Activated naive CD8-positive, alpha-beta T cell treated with anti-CD3 and anti-CD28 coated beads, Interleukin-2, amount 10 ng/mL, durations not matched to agents 7 days and 5 days (primary cell): ENCODE results near the gene POLD1. TPM values are rescaled to one million over a fixed set of nuclear protein-coding genes. Genes with fewer than 3 reads are reported as not detected.

ENCODE experiments used
- ATAC-seq: fragments of 150-1000 bp; cut with Tn5 transposase; one replicate; pipeline ENCODE4 v1.10.0; 2021; ENCODE audit warnings: low read depth, moderate library complexity
- POLR2A ChIA-PET: fragments of 350-600 bp; sonication (Branson Sonifier 250); formaldehyde crosslinking; loops from one replicate; lab custom pipeline; 2021; ENCODE audit warnings: antibody characterized with exemption; lab: Charles Lee
- DNase-seq: peaks from one replicate; pipeline ENCODE4 v3.0.0; 2021
- H3K27ac Mint-ChIP-seq: one replicate; pipeline ENCODE4 v1.8.0; 2022; ENCODE audit warnings: mild to moderate bottlenecking, mixed read lengths
- H3K27me3 Mint-ChIP-seq: one replicate; pipeline ENCODE4 v1.8.0; 2022; ENCODE audit warnings: mild to moderate bottlenecking, moderate library complexity, mixed read lengths
- H3K36me3 Mint-ChIP-seq: one replicate; pipeline ENCODE4 v1.8.0; 2021; ENCODE audit warnings: mild to moderate bottlenecking, mixed read lengths
- H3K4me1 Mint-ChIP-seq: one replicate; pipeline ENCODE4 v1.8.0; 2021; ENCODE audit warnings: mixed read lengths
- H3K4me3 Mint-ChIP-seq: one replicate; pipeline ENCODE4 v1.8.0; 2022; ENCODE audit warnings: mild to moderate bottlenecking, moderate library complexity, mixed read lengths
- H3K9me3 Mint-ChIP-seq: one replicate; pipeline ENCODE4 v1.8.0; 2021; ENCODE audit warnings: mixed read lengths
- total RNA-seq, 2 experiments: library from RNA; stranded (reverse); gene quantifications; one replicate each; pipeline ENCODE4 v1.2.3, GENCODE V29; 2021

POLD1 gene
- total RNA-seq, 2 experiments from 2014 or later = 131 to 143 TPM

DNA sequence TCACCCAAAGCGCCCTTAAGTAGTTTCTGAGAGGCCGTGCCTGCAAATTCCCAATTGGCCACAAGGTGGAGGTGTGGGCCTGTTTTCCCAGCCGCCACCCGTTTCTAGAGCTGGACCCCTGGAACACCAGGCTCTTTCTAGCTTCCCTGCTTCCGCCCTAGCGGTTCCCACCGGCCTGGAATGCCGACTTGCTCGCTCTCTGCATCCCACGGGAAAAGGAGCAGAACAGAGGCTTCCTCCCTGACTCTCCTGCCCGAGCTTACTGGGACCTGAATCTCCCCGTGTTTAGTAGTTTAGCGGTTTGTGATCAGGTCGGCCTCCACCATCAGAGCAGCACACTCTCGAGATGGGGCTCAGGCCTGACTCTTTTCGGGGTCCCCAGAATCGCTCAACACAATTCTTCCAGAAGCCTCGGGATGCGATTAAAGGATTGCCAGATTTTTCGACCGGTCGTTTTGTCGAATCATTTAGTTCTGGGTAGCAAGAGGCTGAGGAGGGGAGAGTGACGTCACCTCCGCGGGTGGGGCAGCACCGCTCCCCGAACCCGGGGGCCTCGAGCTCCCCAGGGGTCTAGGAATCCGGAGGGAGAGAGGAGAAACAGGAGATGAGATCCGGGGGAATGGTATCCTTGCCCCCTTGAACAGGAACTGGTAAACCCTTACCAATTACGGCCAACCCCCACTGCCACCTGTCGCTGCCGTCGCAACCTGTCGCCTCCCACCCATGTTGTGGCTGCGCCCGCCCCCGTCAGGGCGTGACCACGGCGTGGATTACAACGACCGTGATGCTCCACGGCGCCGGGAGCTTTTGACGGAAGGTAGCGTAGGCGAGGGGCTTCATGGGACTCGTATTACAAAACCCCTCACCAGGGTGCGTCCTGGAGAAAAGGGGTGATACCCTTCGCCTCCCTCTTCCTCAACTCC lies 26.7 kb upstream of the POLD1 start:
- H3K4me1 Mint-ChIP-seq = peaks cover 32% of the 10 kb centered on the region
- H3K9me3 Mint-ChIP-seq = no peaks in the 10 kb centered on the region
- H3K4me3 Mint-ChIP-seq = peak overlapping the region; percentile 93

DNA sequence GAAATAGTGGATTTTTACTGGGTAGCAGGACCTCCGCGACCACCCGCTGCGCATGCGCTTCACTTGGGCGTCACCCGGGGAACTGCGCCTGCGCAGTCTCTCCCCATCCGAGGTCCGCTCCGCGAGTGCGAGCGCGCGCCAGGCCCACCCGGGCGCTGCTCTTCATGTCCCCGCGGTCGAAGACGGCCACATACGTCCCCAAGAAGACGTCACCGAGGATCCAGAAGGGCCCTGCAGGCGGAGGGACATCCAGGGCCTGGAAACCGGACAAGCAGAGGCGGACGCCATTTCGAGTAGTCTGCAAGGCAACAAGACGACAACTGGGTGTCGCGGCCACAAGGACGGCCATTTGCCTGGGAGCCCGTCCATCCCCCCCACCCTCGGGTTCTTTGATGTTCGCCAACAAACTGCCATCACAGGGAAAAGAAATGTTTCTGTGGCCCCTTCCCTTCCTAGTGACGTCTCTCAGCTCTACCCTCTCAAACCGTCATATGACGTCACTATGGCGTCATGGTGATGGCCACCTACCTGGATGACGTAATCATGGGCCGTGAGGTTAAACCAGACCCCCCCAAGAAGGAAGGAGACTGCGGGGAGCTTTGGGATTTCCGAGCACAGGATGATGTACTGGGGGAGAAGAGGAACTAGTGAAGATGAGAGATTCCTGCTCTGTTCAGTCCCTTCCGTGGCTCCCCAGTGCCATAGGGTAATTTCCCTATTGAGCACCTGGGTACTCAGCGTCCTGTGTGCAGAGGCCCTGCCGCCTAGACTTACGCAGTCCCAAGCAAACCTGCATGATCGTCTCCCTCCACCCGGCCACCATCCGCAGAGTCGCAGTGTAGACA lies 25.4 kb upstream of the POLD1 start:
- Mint-ChIP-seq H3K9me3 (no peaks in the 10 kb centered on the region), H3K27me3 (peaks cover 2% of the 10 kb centered on the region), H3K4me3 (peak overlapping the region; percentile 93), H3K4me1 (peaks cover 40% of the 10 kb centered on the region), H3K36me3 (peaks cover 13% of the 10 kb centered on the region), H3K27ac (peak overlapping the region; percentile 98)
- DNase-seq = peak; percentile 88
- POLR2A ChIA-PET = interaction anchor here (0.6 to 1.9 kb wide), 8 partner anchors 9 to 197 kb away, joined by 3 to 13 read pairs (median 6); partner anchors contain the start of genes GARIN5A, JOSD2 and NR1H2
- ATAC-seq = peak; percentile 40

More for the DNA sequence above, 26.7 kb upstream of the POLD1 start:
- POLR2A ChIA-PET = interaction anchor here (0.6 to 2.2 kb wide), 14 partner anchors 8 to 199 kb away, joined by 3 to 19 read pairs (median 6); partner anchors contain the start of genes GARIN5A, JOSD2, KCNC3 and NR1H2
- ATAC-seq (peak; percentile 81), DNase-seq (peak; percentile 87)
- peaks cover 2% of the 10 kb centered on the region for H3K27me3 Mint-ChIP-seq
- peaks cover 13% of the 10 kb centered on the region for H3K36me3 Mint-ChIP-seq
- peak overlapping the region; percentile 98 for H3K27ac Mint-ChIP-seq

DNA sequence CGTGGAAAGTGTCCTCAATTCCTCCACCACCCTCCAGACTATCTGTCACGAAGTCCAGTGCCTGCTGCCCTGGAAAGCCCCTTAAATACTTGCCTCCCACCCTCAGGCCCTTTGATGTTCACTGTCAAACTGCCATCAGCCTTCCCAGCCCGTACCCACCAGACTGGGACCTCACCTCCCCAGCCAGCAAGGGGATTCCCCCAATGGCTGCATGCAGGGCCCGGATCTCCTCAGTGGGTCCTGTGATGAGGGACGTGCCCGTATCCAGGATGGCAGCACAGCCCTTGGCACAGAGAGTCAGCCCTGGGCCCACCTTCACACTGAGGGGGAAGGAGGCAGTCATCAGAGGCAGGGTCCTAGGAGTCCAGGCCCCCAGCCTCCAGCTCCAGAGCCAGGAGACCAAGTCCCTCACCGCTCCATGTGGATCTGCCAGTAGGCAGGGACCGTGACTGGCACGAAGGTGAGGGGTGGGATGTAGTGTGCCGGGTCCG lies 24.8 kb upstream of the POLD1 start:
- H3K4me3 Mint-ChIP-seq = peak overlapping the region; percentile 93
- DNase-seq (no peak), ATAC-seq (no peak)
- H3K27me3 Mint-ChIP-seq = peaks cover 2% of the 10 kb centered on the region
- POLR2A ChIA-PET = interaction anchor here (1.5 kb wide), 1 partner anchor 16 kb away, joined by 4 read pairs; no protein-coding TSS in a partner anchor
- peak overlapping the region; percentile 98 for H3K27ac Mint-ChIP-seq
- H3K4me1 Mint-ChIP-seq = peaks cover 42% of the 10 kb centered on the region
- no peaks in the 10 kb centered on the region for H3K9me3 Mint-ChIP-seq
- H3K36me3 Mint-ChIP-seq = peaks cover 13% of the 10 kb centered on the region

DNA sequence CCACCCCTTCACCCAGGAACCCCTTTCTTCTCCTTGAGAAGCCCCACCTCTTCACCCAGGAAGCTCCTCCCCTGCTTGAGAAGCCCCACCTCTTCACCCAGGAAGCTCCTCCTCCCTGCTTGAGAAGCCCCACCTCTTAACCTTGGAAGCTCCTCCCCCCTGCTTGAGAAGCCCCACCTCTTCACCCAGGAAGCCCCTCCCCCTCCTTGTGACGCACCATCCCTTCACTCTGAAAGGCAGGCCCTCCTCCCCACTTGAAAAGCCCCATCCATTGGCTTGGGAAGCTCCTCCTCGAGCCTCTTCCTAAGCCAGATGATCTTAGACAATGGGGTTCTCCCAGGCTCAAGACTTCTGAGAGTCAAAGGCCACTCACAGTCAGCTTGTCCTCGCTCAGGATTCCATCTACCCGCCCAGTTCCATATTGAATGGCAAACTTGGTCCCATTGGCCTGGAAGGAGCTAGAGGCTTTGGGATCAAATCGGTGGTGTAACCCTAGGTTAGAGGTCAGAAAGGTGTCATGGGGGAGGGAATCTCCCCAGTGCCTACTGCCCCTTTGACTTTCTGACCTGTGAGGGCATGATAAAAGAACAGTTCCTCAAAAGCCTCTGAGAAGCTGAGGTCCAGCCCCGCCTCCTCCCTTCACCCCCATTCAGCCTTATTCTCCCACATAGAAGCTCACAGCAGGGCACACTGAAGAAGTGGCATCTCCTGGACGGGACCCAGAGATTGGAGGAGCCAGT lies 22.7 kb upstream of the POLD1 start:
- H3K36me3 Mint-ChIP-seq = peaks cover 13% of the 10 kb centered on the region
- H3K9me3 Mint-ChIP-seq = no peaks in the 10 kb centered on the region
- ATAC-seq = no peak
- DNase-seq = no peak
- no peak overlapping the region for H3K27ac Mint-ChIP-seq
- H3K4me3 Mint-ChIP-seq = no peak overlapping the region
- POLR2A ChIA-PET = no interaction called here
- peaks cover 2% of the 10 kb centered on the region for H3K27me3 Mint-ChIP-seq
- peaks cover 56% of the 10 kb centered on the region for H3K4me1 Mint-ChIP-seq

DNA sequence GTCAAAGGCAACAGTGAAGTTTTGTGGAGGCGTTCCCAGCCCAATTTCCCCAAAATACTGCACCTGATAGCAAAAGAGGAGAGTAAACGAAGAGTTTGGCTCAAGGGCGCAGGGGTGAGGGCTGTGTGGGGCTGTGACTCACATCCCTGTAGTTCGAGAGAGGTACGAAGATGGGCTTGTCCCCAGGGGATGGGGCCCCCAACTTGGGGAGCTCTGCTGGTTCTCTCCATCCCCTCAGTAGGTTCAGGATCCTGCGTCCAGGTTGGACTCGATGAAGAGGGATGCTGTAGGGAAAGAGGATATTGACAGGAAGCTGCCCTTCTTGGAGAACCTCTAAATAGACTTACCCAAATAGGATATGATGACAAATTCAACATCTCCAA lies 22.1 kb upstream of the POLD1 start:
- ATAC-seq (no peak), DNase-seq (peak; percentile 24)
- H3K36me3 Mint-ChIP-seq = peaks cover 13% of the 10 kb centered on the region
- peak overlapping the region; percentile 41 for H3K27ac Mint-ChIP-seq
- peaks cover under 1% of the 10 kb centered on the region for H3K27me3 Mint-ChIP-seq
- no peaks in the 10 kb centered on the region for H3K9me3 Mint-ChIP-seq
- H3K4me3 Mint-ChIP-seq = no peak overlapping the region
- peaks cover 54% of the 10 kb centered on the region for H3K4me1 Mint-ChIP-seq
- POLR2A ChIA-PET = no interaction called here

DNA sequence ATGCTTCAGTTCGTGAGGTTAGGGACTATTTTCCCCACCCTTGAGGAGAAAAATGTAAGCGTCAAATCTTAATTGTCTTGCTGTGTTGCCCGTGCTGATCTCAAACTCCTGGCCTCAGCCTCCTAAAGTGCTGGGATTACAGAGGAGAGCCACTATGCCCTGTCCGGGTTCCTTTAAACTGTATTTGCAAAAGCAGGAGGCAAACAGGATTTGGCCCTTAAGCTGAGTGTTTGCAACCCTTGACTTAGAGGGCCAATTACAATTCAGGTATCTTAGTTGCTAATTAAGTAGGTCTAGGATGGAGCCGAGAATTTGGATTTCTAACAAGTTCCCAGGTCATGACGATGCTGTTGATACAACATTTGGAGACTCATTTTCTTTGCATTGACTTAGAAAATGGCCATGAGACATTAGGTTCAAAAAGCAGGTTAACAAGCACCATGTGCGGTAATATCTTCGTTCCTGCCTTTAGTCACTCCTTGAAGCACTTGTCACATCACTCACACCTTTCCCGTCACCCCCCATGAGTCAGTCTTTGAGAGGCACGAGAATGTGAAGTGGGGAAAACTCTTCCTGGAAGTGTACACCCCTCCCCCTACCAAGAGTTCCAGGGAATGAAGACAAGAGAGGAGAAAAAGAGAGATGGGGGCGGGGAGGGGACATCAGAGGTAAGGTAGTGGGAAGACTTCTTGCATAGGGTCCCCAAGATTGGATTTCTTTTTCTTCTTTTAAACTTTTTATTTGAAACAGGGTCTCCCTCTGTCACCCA lies 21.3 kb upstream of the POLD1 start:
- Mint-ChIP-seq H3K27ac (peak overlapping the region; percentile 83), H3K36me3 (peaks cover 14% of the 10 kb centered on the region), H3K4me1 (peaks cover 60% of the 10 kb centered on the region), H3K27me3 (no peaks in the 10 kb centered on the region), H3K4me3 (peak overlapping the region; percentile 62), H3K9me3 (no peaks in the 10 kb centered on the region)
- no peak for ATAC-seq
- peak; percentile 17 for DNase-seq
- POLR2A ChIA-PET = no interaction called here

DNA sequence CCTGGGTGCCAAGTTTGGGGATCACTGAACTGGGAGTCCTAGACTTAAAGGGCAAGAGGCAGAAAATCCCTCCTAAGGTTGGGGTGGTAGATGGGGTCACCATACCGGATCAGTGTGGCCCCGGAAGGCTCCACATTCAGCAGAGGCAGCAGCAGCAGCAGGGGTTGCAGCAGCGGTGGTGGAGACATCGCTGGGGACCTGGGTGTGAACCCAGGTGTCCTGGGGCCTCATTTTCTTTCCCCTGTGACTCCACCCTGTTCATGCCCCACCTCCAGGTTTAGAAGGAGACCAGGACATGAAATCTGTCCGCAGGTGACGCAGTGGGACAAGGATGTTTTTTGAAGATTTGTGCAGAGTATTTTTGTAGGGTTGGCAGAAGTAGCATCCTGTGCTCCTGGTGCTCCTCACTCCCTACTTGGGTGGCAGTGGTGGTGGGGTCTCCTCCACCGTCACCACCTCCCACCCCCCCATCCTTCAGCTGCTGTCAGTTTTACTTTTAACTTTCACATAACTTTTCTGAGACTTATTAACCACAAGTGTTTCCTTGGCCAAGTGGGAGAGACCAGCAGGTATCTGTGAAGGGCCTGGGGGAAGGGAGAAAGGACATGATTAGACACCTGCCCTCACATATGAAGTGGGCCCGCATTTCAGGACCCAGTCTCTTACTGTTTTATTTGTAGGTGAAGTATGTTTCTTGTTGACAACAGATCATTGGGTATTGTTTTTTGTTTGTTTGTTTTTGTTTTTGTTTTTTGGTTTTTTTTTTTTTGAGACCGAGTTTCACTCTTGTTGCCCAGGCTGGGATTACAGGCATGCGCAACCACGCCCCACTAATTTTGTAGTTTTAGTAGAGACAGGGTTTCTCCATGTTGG lies 18.5 kb upstream of the POLD1 start, which contains the start of gene NAPSA:
TSS of gene NAPSA (minus strand) at position 206 of the 873 bp plus-strand sequence. CDS start at position 188, 18 bp downstream.
- POLR2A ChIA-PET = interaction anchor here (0.6 to 2.1 kb wide), 4 partner anchors 8 to 143 kb away, joined by 3 to 10 read pairs (median 5); partner anchors contain the start of gene NR1H2
- H3K27ac Mint-ChIP-seq = peak within 1 kb of the TSS; percentile 88
- peaks cover 50% of the 10 kb centered on the region for H3K4me1 Mint-ChIP-seq
- H3K4me3 Mint-ChIP-seq = peak within 1 kb of the TSS; percentile 60
- no peaks in the 10 kb centered on the region for H3K9me3 Mint-ChIP-seq
- peaks cover 4% of the 10 kb centered on the region for H3K36me3 Mint-ChIP-seq
- no peak for ATAC-seq
- no peak for DNase-seq
- H3K27me3 Mint-ChIP-seq = no peaks in the 10 kb centered on the region

DNA sequence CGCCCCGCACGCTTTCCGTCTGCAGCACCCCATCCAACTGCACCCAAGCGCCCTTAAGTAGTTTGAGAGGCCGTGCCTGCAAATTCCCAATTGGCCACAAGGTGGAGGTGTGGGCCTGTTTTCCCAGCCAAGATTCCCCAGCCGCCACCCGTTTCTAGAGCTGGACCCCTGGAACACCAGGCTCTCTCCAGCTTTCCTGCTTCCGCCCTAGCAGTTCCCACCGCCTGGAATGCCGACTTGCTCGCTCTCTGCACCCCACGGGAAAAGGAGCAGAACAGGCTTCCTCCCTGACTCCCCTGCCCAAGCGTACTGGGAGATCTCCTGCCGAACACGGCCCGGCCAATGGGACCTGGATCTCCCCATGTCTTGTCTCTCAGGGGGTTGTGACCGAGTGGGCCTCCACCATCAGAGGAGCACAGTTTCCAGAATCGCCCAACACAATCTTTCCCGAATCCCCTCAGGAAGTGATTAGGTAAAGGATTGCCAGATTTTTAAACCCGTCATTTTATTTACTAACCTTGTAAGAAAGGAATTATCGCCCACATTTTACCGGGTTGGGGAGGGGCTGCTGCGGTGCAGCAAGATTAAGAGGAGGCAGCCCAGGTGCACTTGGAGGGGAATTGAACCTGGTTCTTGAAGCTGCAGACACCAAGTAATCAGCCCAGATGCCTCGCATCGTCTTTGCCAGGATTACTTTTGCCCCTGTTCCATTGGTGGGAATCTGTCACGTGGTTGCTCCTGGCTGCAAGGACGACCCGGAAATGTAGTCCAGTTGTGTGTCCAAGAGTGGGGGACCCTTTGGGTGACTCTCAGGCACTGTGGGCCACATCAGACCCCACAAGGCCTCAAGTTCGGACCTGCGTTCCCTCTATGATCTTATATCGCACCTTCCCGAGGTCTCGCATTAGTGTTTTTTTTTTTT lies 15.2 kb upstream of the POLD1 start:
- Mint-ChIP-seq H3K27me3 (no peaks in the 10 kb centered on the region), H3K4me3 (peak overlapping the region; percentile 92), H3K4me1 (peaks cover 31% of the 10 kb centered on the region), H3K9me3 (no peaks in the 10 kb centered on the region), H3K27ac (peak overlapping the region; percentile 92), H3K36me3 (peaks cover 1% of the 10 kb centered on the region)
- POLR2A ChIA-PET = interaction anchor here (1.0 to 1.5 kb wide), 3 partner anchors 11 to 47 kb away, joined by 3 to 13 read pairs (median 7); partner anchors contain the start of gene POLD1
- DNase-seq = peak; percentile 85
- ATAC-seq = peak; percentile 67

DNA sequence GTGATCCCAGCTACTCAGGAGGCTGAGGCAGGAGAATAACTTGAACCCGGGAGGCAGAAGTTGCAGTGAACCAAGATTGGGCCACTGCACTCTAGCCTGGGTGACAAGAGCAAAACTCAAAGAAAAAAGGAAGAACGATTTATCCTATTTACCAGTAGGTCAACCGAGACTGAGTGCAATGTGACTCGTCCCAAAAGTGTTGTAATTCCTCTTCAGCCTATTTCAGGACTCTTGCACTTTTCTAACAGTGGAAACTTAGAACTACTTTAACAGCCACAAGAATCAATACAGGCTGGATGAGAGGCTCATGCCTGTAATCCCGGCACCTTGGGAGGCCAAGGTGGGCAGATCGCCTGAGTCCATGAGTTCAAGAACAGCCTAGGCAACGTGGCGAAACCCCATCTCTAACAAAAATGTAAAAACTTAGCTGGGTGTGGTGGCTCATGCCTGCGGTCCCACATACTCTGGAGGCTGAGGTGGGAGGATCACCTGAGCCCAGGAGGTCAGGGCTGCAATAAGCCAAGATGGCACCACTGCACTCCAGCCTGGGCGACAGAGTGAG lies 12.2 kb upstream of the POLD1 start:
- Mint-ChIP-seq H3K36me3 (peaks cover 2% of the 10 kb centered on the region), H3K9me3 (no peaks in the 10 kb centered on the region), H3K4me3 (no peak overlapping the region), H3K27me3 (no peaks in the 10 kb centered on the region), H3K27ac (no peak overlapping the region), H3K4me1 (peaks cover 22% of the 10 kb centered on the region)
- ATAC-seq (no peak), DNase-seq (no peak)
- POLR2A ChIA-PET = no interaction called here
